Activated naive CD8-positive, alpha-beta T cell treated with anti-CD3 and anti-CD28 coated beads, Interleukin-2, amount 50 U/mL, for 16 hours (primary cell): ENCODE results near the gene PROM2.

Experiments used
- DNase-seq: peaks from one replicate; pipeline ENCODE4 v3.0.0-alpha.2; 2020; ENCODE audit warnings: low read depth, low spot score

The PROM2 gene

GRCh38 chr2:95320344-95320712 lies 46.1 kb downstream of the PROM2 start:
- DNase-seq, result no peak

- no peak for DNase-seq
These were observed 46.9 kb downstream of the PROM2 start for GRCh38 chr2:95320986-95321767.

- DNase-seq, result no peak
These were observed 49.3 kb downstream of the PROM2 start for GRCh38 chr2:95323347-95324155.

GRCh38 chr2:95325026-95325425 lies 50.8 kb downstream of the PROM2 start:
- DNase-seq, result no peak

GRCh38 chr2:95325590-95326432 lies 51.6 kb downstream of the PROM2 start:
- no peak for DNase-seq

GRCh38 chr2:95326433-95327140 lies 52.3 kb downstream of the PROM2 start:
- DNase-seq, result no peak

GRCh38 chr2:95327861-95328260 lies 53.6 kb downstream of the PROM2 start:
- no peak for DNase-seq

- no peak for DNase-seq
These were observed 54.3 kb downstream of the PROM2 start for GRCh38 chr2:95328358-95329125.

GRCh38 chr2:95329401-95329800 lies 55.2 kb downstream of the PROM2 start:
- no peak for DNase-seq

- no peak for DNase-seq
These were observed 55.9 kb downstream of the PROM2 start for GRCh38 chr2:95329891-95330793.

GRCh38 chr2:95330794-95331338 lies 56.6 kb downstream of the PROM2 start:
- DNase-seq, result no peak

GRCh38 chr2:95331606-95332005 lies 57.4 kb downstream of the PROM2 start:
- DNase-seq, result no peak

GRCh38 chr2:95332036-95332435 lies 57.8 kb downstream of the PROM2 start:
- DNase-seq, result no peak

- no peak for DNase-seq
These were observed 58.8 kb downstream of the PROM2 start for GRCh38 chr2:95333056-95333455.

GRCh38 chr2:95333888-95334338 lies 59.7 kb downstream of the PROM2 start:
- no peak for DNase-seq

- DNase-seq, result no peak
These were observed 60.8 kb downstream of the PROM2 start for GRCh38 chr2:95334916-95335641.

GRCh38 chr2:95336406-95336805 lies 62.2 kb downstream of the PROM2 start:
- no peak for DNase-seq

- no peak for DNase-seq
These were observed 63.6 kb downstream of the PROM2 start for GRCh38 chr2:95337829-95338228.
